Right renal pelvis (tissue), 4 donors: ENCODE results near the gene PEX10. TPM values are rescaled to one million over a fixed set of nuclear protein-coding genes. Genes with fewer than 3 reads are reported as not detected.

Experiments
- DNase-seq, 4 donors: peaks; one replicate each; pipeline ENCODE4 v3.0.0-alpha.2; 2013; ENCODE audit warnings: low read depth in 4 of 4, low spot score in 3 of 4, missing footprints in 1 of 4
- polyA plus RNA-seq, 4 donors: library from polyadenylated mRNA; unstranded; fragments of 120-200 nt; gene quantifications; one replicate each; pipeline ENCODE4 v1.2.1, GENCODE V29; 2013; ENCODE audit not compliant: insufficient read length in 4 of 4

The PEX10 gene
- polyA plus RNA-seq, 4 donors: 21.0 to 29.9 (median 23.3) TPM

DNA sequence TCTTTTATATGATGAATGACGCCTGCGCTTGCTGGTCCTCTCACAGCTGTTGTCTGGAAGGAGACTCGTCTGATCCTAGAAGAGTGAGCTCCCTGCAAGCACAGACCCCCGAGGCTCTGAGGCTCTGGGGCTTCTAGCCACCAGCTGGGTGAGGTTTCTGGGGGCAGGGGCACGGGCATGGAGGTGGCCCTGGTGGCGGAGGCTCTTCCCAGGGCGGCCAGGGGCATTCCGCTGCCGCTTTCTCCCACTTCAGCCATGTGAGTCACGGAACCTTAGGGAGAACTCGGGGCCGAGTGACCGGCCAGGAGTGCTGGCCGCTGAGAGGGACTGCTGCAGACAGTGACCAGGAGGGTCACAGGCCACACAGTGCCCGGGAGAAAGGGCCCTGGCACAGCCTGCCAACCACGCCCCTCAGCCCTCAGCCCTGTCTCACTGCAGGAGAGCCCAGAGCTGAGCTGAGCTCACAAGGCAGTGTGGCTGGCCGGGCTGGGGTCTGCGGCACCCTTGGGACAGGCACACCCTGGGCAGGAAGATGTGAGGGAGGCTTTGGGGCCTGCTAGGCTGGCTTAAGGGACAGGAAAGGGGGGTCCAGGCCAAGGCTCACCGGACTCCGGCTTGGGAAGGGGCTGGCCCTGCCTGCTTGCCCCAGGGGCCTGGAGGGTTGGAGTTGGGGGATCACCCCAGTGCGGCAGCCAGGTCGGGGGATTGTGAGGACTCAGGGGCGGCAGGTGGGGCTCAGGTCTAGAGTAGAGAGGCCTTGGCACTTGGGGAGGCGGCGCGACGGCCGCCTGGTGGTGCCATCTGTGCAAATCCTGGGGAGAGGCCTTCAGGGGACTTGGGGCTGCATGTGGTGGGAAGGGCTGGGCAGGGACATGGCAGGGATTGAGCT is 56.7 kb downstream of the PEX10 start:
- DNase-seq: no peak

DNA sequence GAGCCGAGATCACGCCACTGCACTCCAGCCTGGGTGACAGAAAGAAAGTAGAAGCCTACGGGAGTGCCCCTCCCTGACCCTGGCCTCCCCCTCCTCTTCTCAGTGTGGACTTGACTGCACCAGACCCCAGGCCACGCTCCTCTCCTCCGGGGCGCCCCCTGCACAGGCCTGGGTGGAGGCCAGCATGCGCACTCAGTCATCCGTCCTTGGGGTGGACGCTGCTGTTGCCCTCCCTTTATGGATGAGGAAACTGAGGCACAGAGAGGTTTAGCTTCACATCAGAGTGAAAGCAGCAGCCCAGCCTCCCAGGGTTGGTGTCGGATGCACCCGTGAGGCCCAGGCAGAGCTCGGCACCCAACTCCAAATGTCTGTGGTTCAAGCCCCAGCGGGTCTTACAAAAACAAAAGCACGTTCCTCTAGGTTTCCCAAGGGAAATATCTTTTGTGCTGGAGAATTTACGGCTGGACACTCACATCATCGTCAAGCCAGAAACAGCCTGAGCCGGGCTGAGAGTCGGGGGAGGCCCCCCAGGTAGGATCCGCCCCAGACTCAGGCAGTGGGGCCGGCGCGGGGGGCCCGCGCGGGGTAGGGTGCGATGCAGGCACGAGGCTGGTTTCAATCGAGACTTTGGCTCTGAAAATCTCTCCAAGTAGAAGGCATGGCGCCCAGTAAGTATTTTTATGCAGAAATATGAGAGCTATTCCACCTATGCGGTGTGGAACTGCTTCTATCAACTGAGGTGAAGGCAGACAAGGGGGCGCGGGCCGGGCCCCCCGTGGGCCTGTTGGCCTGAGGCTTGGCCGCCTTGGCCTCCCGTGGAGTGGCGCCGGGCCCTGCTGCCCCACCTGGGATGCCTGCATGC is 57.6 kb downstream of the PEX10 start:
- no peak for DNase-seq

Other genes with a start within 250 kb of the PEX10 start
- 10 to 100 TPM; 31.9 to 68.8 (median 36.5) TPM for gene FAAP20, start 217.8 kb downstream of the PEX10 start, polyA plus RNA-seq
- 10 to 100 TPM; 52.8 to 64.9 (median 57.0) TPM for gene SKI, start 184.2 kb downstream of the PEX10 start, polyA plus RNA-seq
- 10 to 100 TPM; 10.0 to 15.6 (median 11.5) TPM for gene MORN1, start 21.0 kb downstream of the PEX10 start, polyA plus RNA-seq
- gene RER1, start 20.7 kb downstream of the PEX10 start, polyA plus RNA-seq: 100 to 1,000 TPM; 122 to 126 (median 125) TPM
- 1 to 10 TPM in 3 of 4 donors, under 1 TPM in 1; 0.86 to 2.4 (median 1.4) TPM for gene PLCH2, start 63.7 kb upstream of the PEX10 start, polyA plus RNA-seq
- 10 to 100 TPM; 27.3 to 30.8 (median 29.3) TPM for gene PANK4, start 114.0 kb upstream of the PEX10 start, polyA plus RNA-seq
- gene HES5, start 117.7 kb upstream of the PEX10 start, polyA plus RNA-seq: under 1 TPM; 0.32 to 0.56 (median 0.49) TPM
- 10 to 100 TPM; 18.8 to 24.3 (median 21.3) TPM for gene TNFRSF14, start 143.8 kb upstream of the PEX10 start, polyA plus RNA-seq
- 10 to 100 TPM; 37.4 to 51.2 (median 39.9) TPM for gene PRXL2B, start 174.2 kb upstream of the PEX10 start, polyA plus RNA-seq
- gene MMEL1, start 220.5 kb upstream of the PEX10 start, polyA plus RNA-seq: 1 to 10 TPM; 1.9 to 4.0 (median 3.2) TPM